GM23338 (cell line): ENCODE results near the gene KCTD15.

ENCODE experiments used
- CREB1 ChIP-seq: fragments of 250-450 bp; sonication (Bioruptor Pico); IDR thresholded peaks from 2 replicates; pipeline ENCODE4 v1.5.0; 2020; ENCODE audit warnings: low read depth, mild to moderate bottlenecking, moderate library complexity
- EZH2 ChIP-seq: fragments of 200-600 bp; sonication (generic); IDR thresholded peaks from one replicate; pipeline ENCODE4 v1.8.0; 2017; ENCODE audit warnings: antibody characterized with exemption, mild to moderate bottlenecking, low read depth; ENCODE audit not compliant: unreplicated experiment
- EZH2phosphoT487 ChIP-seq: fragments of 200-600 bp; sonication (generic); IDR thresholded peaks from one replicate; pipeline ENCODE4 v1.8.1; 2018; ENCODE audit warnings: antibody characterized with exemption; ENCODE audit not compliant: unreplicated experiment
- JUNB ChIP-seq: IDR thresholded peaks from one replicate; pipeline ENCODE4 v1.6.1; 2016; ENCODE audit warnings: antibody characterized with exemption; ENCODE audit not compliant: unreplicated experiment
- NANOG ChIP-seq: IDR thresholded peaks from 2 replicates; pipeline ENCODE4 v1.6.1; 2016; ENCODE audit warnings: antibody characterized with exemption, borderline replicate concordance
- POLR2AphosphoS5 ChIP-seq: IDR thresholded peaks from 2 replicates; pipeline ENCODE4 v1.6.1; 2016; ENCODE audit warnings: antibody characterized with exemption, low read depth
- STAT1 ChIP-seq: IDR thresholded peaks from one replicate; pipeline ENCODE4 v1.6.1; 2016; ENCODE audit warnings: antibody characterized with exemption; ENCODE audit not compliant: unreplicated experiment
- ZNF114 ChIP-seq: fragments of 250-450 bp; sonication (Bioruptor Pico); IDR thresholded peaks from 2 replicates; pipeline ENCODE4 v1.5.0; 2020; ENCODE audit warnings: mild to moderate bottlenecking, moderate library complexity
- ZNF331 ChIP-seq: fragments of 250-450 bp; sonication (Bioruptor Pico); IDR thresholded peaks from 2 replicates; pipeline ENCODE4 v1.5.0; 2020; ENCODE audit warnings: low read depth, mild to moderate bottlenecking, moderate library complexity
- TF ChIP-seq, protein P1 (sequence below), 2 experiments: fragments of 200-600 bp in 1 of 2; sonication (generic) in 1 of 2; conservative IDR thresholded peaks; 2 replicates each; pipeline versions ENCODE4 v1.5.1 to v1.6.1; 2016 to 2017; ENCODE audit warnings: antibody characterized with exemption in 2 of 2, low read depth in 2 of 2, mild to moderate bottlenecking in 2 of 2, moderate library complexity in 1 of 2
- TF ChIP-seq, protein P2 (sequence below): IDR thresholded peaks from one replicate; pipeline ENCODE4 v1.6.1; 2018; ENCODE audit warnings: antibody characterized with exemption; ENCODE audit not compliant: unreplicated experiment
- TF ChIP-seq, protein P3 (sequence below): IDR thresholded peaks from 2 replicates; pipeline ENCODE4 v1.6.1; 2016; ENCODE audit warnings: antibody characterized with exemption

DNA sequence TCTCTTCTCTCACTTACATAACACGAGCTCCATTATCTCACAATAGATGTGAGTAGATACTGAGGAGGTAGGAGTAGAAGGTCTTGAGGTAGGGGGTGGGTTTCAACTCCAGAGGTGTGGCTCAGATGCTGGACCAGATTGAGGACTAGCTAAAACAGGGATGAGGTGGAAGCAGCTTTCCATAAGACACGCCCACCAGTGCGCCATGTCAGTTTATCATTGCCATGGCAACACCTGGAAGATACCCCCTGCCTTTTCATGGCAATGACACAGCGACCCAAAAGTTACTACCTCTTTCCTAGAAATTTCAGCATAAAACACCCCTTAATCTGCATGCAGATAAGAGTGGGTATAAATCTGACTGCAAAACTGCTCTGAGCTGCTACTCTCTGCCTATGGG is 44.1 kb downstream of the KCTD15 start:
- TF ChIP-seq, protein P1, sequence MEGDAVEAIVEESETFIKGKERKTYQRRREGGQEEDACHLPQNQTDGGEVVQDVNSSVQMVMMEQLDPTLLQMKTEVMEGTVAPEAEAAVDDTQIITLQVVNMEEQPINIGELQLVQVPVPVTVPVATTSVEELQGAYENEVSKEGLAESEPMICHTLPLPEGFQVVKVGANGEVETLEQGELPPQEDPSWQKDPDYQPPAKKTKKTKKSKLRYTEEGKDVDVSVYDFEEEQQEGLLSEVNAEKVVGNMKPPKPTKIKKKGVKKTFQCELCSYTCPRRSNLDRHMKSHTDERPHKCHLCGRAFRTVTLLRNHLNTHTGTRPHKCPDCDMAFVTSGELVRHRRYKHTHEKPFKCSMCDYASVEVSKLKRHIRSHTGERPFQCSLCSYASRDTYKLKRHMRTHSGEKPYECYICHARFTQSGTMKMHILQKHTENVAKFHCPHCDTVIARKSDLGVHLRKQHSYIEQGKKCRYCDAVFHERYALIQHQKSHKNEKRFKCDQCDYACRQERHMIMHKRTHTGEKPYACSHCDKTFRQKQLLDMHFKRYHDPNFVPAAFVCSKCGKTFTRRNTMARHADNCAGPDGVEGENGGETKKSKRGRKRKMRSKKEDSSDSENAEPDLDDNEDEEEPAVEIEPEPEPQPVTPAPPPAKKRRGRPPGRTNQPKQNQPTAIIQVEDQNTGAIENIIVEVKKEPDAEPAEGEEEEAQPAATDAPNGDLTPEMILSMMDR (conservative IDR thresholded peaks at IDR 0.05; ENCODE audit: low read depth in 2 of 2) = no peak
- TF ChIP-seq EZH2 (no peak), JUNB (no peak), STAT1 (no peak), EZH2phosphoT487 (no peak), POLR2AphosphoS5 (no peak), ZNF331 (CRISPR knock-in tag) (no peak), CREB1 (no peak), ZNF114 (no peak), NANOG (no peak)
- TF ChIP-seq, protein P2, sequence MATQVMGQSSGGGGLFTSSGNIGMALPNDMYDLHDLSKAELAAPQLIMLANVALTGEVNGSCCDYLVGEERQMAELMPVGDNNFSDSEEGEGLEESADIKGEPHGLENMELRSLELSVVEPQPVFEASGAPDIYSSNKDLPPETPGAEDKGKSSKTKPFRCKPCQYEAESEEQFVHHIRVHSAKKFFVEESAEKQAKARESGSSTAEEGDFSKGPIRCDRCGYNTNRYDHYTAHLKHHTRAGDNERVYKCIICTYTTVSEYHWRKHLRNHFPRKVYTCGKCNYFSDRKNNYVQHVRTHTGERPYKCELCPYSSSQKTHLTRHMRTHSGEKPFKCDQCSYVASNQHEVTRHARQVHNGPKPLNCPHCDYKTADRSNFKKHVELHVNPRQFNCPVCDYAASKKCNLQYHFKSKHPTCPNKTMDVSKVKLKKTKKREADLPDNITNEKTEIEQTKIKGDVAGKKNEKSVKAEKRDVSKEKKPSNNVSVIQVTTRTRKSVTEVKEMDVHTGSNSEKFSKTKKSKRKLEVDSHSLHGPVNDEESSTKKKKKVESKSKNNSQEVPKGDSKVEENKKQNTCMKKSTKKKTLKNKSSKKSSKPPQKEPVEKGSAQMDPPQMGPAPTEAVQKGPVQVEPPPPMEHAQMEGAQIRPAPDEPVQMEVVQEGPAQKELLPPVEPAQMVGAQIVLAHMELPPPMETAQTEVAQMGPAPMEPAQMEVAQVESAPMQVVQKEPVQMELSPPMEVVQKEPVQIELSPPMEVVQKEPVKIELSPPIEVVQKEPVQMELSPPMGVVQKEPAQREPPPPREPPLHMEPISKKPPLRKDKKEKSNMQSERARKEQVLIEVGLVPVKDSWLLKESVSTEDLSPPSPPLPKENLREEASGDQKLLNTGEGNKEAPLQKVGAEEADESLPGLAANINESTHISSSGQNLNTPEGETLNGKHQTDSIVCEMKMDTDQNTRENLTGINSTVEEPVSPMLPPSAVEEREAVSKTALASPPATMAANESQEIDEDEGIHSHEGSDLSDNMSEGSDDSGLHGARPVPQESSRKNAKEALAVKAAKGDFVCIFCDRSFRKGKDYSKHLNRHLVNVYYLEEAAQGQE = no peak
- TF ChIP-seq, protein P3, sequence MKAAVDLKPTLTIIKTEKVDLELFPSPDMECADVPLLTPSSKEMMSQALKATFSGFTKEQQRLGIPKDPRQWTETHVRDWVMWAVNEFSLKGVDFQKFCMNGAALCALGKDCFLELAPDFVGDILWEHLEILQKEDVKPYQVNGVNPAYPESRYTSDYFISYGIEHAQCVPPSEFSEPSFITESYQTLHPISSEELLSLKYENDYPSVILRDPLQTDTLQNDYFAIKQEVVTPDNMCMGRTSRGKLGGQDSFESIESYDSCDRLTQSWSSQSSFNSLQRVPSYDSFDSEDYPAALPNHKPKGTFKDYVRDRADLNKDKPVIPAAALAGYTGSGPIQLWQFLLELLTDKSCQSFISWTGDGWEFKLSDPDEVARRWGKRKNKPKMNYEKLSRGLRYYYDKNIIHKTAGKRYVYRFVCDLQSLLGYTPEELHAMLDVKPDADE = no peak
